H9 (cell line): Measurements from ENCODE around the gene PLD1. TPM values are rescaled to one million over a fixed set of nuclear protein-coding genes. Genes with fewer than 3 reads are reported as not detected.

Experiments
- DNase-seq: peaks from one replicate; pipeline ENCODE4 v3.0.0-alpha.2; 2017
- H2AFZ ChIP-seq: one replicate; pipeline ENCODE4 v1.6.1; 2013; ENCODE audit warnings: mild to moderate bottlenecking, low read length, control low read depth, moderate library complexity
- H2AK5ac ChIP-seq: 2 replicates; pipeline ENCODE4 v1.6.1; 2013; ENCODE audit warnings: low read length, control low read depth, mixed read lengths; ENCODE audit not compliant: insufficient read length
- H2BK120ac ChIP-seq: one replicate; pipeline ENCODE4 v1.6.1; 2013; ENCODE audit warnings: low read depth, mild to moderate bottlenecking, low read length, control low read depth, inconsistent platforms; ENCODE audit not compliant: poor library complexity, severe bottlenecking
- H2BK12ac ChIP-seq: 2 replicates; pipeline ENCODE4 v1.6.1; 2013; ENCODE audit warnings: low read length, control low read depth, mixed read lengths, low read depth; ENCODE audit not compliant: insufficient read length
- H2BK15ac ChIP-seq: 2 replicates; pipeline ENCODE4 v1.6.1; 2013; ENCODE audit warnings: low read depth, low read length, control low read depth
- H2BK20ac ChIP-seq: one replicate; pipeline ENCODE4 v1.6.1; 2013; ENCODE audit warnings: low read depth, mild to moderate bottlenecking, low read length, control low read depth, inconsistent platforms; ENCODE audit not compliant: poor library complexity, severe bottlenecking
- H2BK5ac ChIP-seq: 2 replicates; pipeline ENCODE4 v1.6.1; 2013; ENCODE audit warnings: low read length, control low read depth, mixed read lengths; ENCODE audit not compliant: insufficient read length
- H3K14ac ChIP-seq: 2 replicates; pipeline ENCODE4 v1.6.1; 2013; ENCODE audit warnings: low read length, control low read depth; ENCODE audit not compliant: insufficient read depth
- H3K18ac ChIP-seq: 2 replicates; pipeline ENCODE4 v1.6.1; 2013; ENCODE audit warnings: low read depth, mild to moderate bottlenecking, mixed read lengths, low read length, control low read depth; ENCODE audit not compliant: insufficient read length
- H3K23ac ChIP-seq: 2 replicates; pipeline ENCODE4 v1.6.1; 2013; ENCODE audit warnings: low read length, control low read depth, mixed read lengths, low read depth; ENCODE audit not compliant: insufficient read length
- H3K23me2 ChIP-seq: 2 replicates; pipeline ENCODE4 v1.6.1; 2013; ENCODE audit warnings: low read depth, mild to moderate bottlenecking, mixed read lengths, low read length, control low read depth; ENCODE audit not compliant: insufficient read length, poor library complexity, severe bottlenecking
- H3K27ac ChIP-seq: 2 replicates; pipeline ENCODE4 v1.5.1; 2013; ENCODE audit warnings: low read length, control low read depth, mixed read lengths, low read depth; ENCODE audit not compliant: insufficient read length
- H3K27me3 ChIP-seq: 2 replicates; pipeline ENCODE4 v1.6.1; 2013; ENCODE audit warnings: low read length, control low read depth, inconsistent platforms; ENCODE audit not compliant: insufficient read depth
- H3K4ac ChIP-seq: 2 replicates; pipeline ENCODE4 v1.6.1; 2013; ENCODE audit warnings: low read depth, mild to moderate bottlenecking, control low read depth, inconsistent platforms, low read length, moderate library complexity
- H3K4me1 ChIP-seq: 2 replicates; pipeline ENCODE4 v1.6.1; 2013; ENCODE audit warnings: low read length, control low read depth, inconsistent platforms; ENCODE audit not compliant: insufficient read depth
- H3K4me2 ChIP-seq: 2 replicates; pipeline ENCODE4 v1.6.1; 2013; ENCODE audit warnings: low read length, control low read depth, mixed read lengths; ENCODE audit not compliant: insufficient read length, insufficient read depth
- H3K56ac ChIP-seq: 2 replicates; pipeline ENCODE4 v1.6.1; 2013; ENCODE audit warnings: low read depth, mild to moderate bottlenecking, mixed read lengths, low read length, control low read depth; ENCODE audit not compliant: insufficient read length
- H3K79me1 ChIP-seq: 2 replicates; pipeline ENCODE4 v1.6.1; 2013; ENCODE audit warnings: low read depth, mild to moderate bottlenecking, moderate library complexity, low read length, control low read depth, inconsistent platforms; ENCODE audit not compliant: insufficient read depth, poor library complexity, severe bottlenecking
- H3K79me2 ChIP-seq: 2 replicates; pipeline ENCODE4 v1.6.1; 2013; ENCODE audit warnings: low read length, control low read depth, inconsistent platforms; ENCODE audit not compliant: insufficient read depth
- H3K9ac ChIP-seq: 2 replicates; pipeline ENCODE4 v1.6.1; 2013; ENCODE audit warnings: low read length, control low read depth, mixed read lengths; ENCODE audit not compliant: insufficient read length; ENCODE audit errors: extremely low read depth
- H3K9me3 ChIP-seq: one replicate; pipeline ENCODE4 v1.6.1; 2013; ENCODE audit warnings: low read depth, low read length, inconsistent platforms; ENCODE audit not compliant: control insufficient read depth
- H3T11ph ChIP-seq: one replicate; pipeline ENCODE4 v1.6.1; 2013; ENCODE audit warnings: mild to moderate bottlenecking, low read length, control low read depth, inconsistent platforms
- H4K20me1 ChIP-seq: one replicate; pipeline ENCODE4 v1.6.1; 2013; ENCODE audit not compliant: control insufficient read depth, insufficient read length, insufficient read depth
- H4K5ac ChIP-seq: 2 replicates; pipeline ENCODE4 v1.6.1; 2013; ENCODE audit warnings: low read depth, mild to moderate bottlenecking, mixed read lengths, low read length, control low read depth; ENCODE audit not compliant: insufficient read length
- H4K8ac ChIP-seq: replicated peaks from 2 replicates; pipeline ENCODE4 v1.6.1; 2013; ENCODE audit warnings: low read length, control low read depth, mixed read lengths, low read depth; ENCODE audit not compliant: insufficient read length
- H4K91ac ChIP-seq: 2 replicates; pipeline ENCODE4 v1.6.1; 2013; ENCODE audit warnings: low read depth, mild to moderate bottlenecking, moderate library complexity, mixed read lengths, low read length, control low read depth; ENCODE audit not compliant: insufficient read length
- H3K27ac Mint-ChIP-seq, 3 experiments: 2 replicates in 2 of 3; 3 replicates in 1 of 3; pipeline ENCODE4 v1.8.0; 2020 to 2021; ENCODE audit warnings: mixed read lengths in 3 of 3, mild to moderate bottlenecking in 1 of 3, moderate library complexity in 1 of 3
- H3K27me3 Mint-ChIP-seq: 2 replicates; pipeline ENCODE4 v1.8.0; 2021; ENCODE audit warnings: low read depth, mild to moderate bottlenecking, moderate library complexity, mixed read lengths
- H3K36me3 Mint-ChIP-seq, 3 experiments: 2 replicates in 2 of 3; 3 replicates in 1 of 3; pipeline ENCODE4 v1.8.0; 2020 to 2021; ENCODE audit warnings: low read depth in 3 of 3, mixed read lengths in 3 of 3; ENCODE audit not compliant: insufficient read depth in 1 of 3
- H3K4me1 Mint-ChIP-seq, 2 experiments: 2 replicates each; pipeline ENCODE4 v1.8.0; 2020; ENCODE audit warnings: mixed read lengths in 2 of 2
- H3K4me3 Mint-ChIP-seq, 2 experiments: 2 replicates in 1 of 2; 3 replicates in 1 of 2; pipeline ENCODE4 v1.8.0; 2020 to 2021; ENCODE audit warnings: mild to moderate bottlenecking in 2 of 2, mixed read lengths in 2 of 2, moderate library complexity in 1 of 2
- H3K9me3 Mint-ChIP-seq, 2 experiments: 2 replicates in 1 of 2; 3 replicates in 1 of 2; pipeline ENCODE4 v1.8.0; 2020; ENCODE audit warnings: mild to moderate bottlenecking in 2 of 2, mixed read lengths in 2 of 2, moderate library complexity in 1 of 2
- total RNA-seq: library from RNA; stranded (reverse); gene quantifications from 2 replicates; pipeline ENCODE4 v1.2.1, GENCODE V29; 2021
- TF ChIP-seq, protein P1 (sequence below): fragments of 200-600 bp; sonication (generic); conservative IDR thresholded peaks from 3 replicates; pipeline ENCODE4 v1.8.0; 2021; ENCODE audit warnings: antibody characterized with exemption, mild to moderate bottlenecking

PLD1 gene
- total RNA-seq, 1 experiment from 2014 or later: 1.8 TPM

GRCh38 chr3:171568766-171569165 is 241.5 kb downstream of the PLD1 start:
- H3K4me2 ChIP-seq: no peak overlapping the region
- H3T11ph ChIP-seq: no peak overlapping the region
- no peak for DNase-seq
- no peak overlapping the region for H3K18ac ChIP-seq
- no peak overlapping the region for H3K56ac ChIP-seq
- H2BK12ac ChIP-seq: no peak overlapping the region
- H3K9me3 Mint-ChIP-seq: no peaks in the 10 kb centered on the region
- no peak overlapping the region for H3K27ac Mint-ChIP-seq
- no peak overlapping the region for H3K4ac ChIP-seq
- H3K4me1 Mint-ChIP-seq: peaks cover 0 to 4% of the 10 kb centered on the region in 2 experiments; a peak in 2 of 4 replicates
- H3K9ac ChIP-seq: no peak overlapping the region
- no peak overlapping the region for H4K91ac ChIP-seq
- H3K27ac ChIP-seq: no peak overlapping the region
- H2AFZ ChIP-seq: no peak overlapping the region
- H2BK5ac ChIP-seq: no peak overlapping the region
- no peaks in the 10 kb centered on the region for H3K27me3 ChIP-seq
- no peak overlapping the region for H2BK20ac ChIP-seq
- no peaks in the 10 kb centered on the region for H3K27me3 Mint-ChIP-seq
- no peak overlapping the region for H4K5ac ChIP-seq
- H3K23ac ChIP-seq: no peak overlapping the region
- no peaks in the 10 kb centered on the region for H3K79me1 ChIP-seq
- no peaks in the 10 kb centered on the region for H3K9me3 ChIP-seq
- H3K4me3 Mint-ChIP-seq: no peak overlapping the region
- no peaks in the 10 kb centered on the region for H4K20me1 ChIP-seq
- H2BK120ac ChIP-seq: no peak overlapping the region
- H2AK5ac ChIP-seq: no peak overlapping the region
- no peak overlapping the region for H3K14ac ChIP-seq
- H3K4me1 ChIP-seq: no peaks in the 10 kb centered on the region; the same call in 1 of the 2 replicates
- TF ChIP-seq, protein P1, sequence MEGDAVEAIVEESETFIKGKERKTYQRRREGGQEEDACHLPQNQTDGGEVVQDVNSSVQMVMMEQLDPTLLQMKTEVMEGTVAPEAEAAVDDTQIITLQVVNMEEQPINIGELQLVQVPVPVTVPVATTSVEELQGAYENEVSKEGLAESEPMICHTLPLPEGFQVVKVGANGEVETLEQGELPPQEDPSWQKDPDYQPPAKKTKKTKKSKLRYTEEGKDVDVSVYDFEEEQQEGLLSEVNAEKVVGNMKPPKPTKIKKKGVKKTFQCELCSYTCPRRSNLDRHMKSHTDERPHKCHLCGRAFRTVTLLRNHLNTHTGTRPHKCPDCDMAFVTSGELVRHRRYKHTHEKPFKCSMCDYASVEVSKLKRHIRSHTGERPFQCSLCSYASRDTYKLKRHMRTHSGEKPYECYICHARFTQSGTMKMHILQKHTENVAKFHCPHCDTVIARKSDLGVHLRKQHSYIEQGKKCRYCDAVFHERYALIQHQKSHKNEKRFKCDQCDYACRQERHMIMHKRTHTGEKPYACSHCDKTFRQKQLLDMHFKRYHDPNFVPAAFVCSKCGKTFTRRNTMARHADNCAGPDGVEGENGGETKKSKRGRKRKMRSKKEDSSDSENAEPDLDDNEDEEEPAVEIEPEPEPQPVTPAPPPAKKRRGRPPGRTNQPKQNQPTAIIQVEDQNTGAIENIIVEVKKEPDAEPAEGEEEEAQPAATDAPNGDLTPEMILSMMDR: no peak
- H3K23me2 ChIP-seq: no peaks in the 10 kb centered on the region
- no peaks in the 10 kb centered on the region for H3K36me3 Mint-ChIP-seq
- H2BK15ac ChIP-seq: no peak overlapping the region
- H3K79me2 ChIP-seq: no peaks in the 10 kb centered on the region
- H4K8ac ChIP-seq: no peak overlapping the region
